Endothelial cell of umbilical vein (primary cell): ENCODE data around the gene INTS1. TPM values are rescaled to one million over a fixed set of nuclear protein-coding genes. Genes with fewer than 3 reads are reported as not detected.

Source experiments
- BruUV-seq: library from RNA; stranded (reverse); fragments of 400-500 nt; replicated peaks from 2 replicates; lab custom pipeline; 2021; lab: Mats Ljungman, UMichigan
- CTCF ChIA-PET: fragments of 300-600, 350-600 bp; sonication (Branson Sonifier 250); formaldehyde crosslinking; loops from one replicate; lab custom pipeline; 2021; ENCODE audit warnings: antibody characterized with exemption, inconsistent platforms; lab: Charles Lee
- POLR2A ChIA-PET: fragments of 300-600, 350-600 bp; sonication (Branson Sonifier 250); formaldehyde crosslinking; loops from one replicate; lab custom pipeline; 2021; ENCODE audit warnings: antibody characterized with exemption, inconsistent platforms; lab: Charles Lee
- DNase-seq: peaks from one replicate; pipeline ENCODE4 v3.0.0-alpha.2; 2011; ENCODE audit warnings: low read depth, low spot score
- FAIRE-seq: peaks from 2 replicates; lab custom pipeline; 2011; peaks lifted over from hg19 to GRCh38; lab: Jason Lieb, UNC
- H2AFZ ChIP-seq: 2 replicates; pipeline ENCODE4 v1.6.0; 2012; ENCODE audit warnings: low read depth, low read length, control low read depth, inconsistent platforms
- H3K27ac ChIP-seq: 2 replicates; pipeline ENCODE4 v1.5.1; 2011; ENCODE audit warnings: low read depth, mild to moderate bottlenecking, control low read depth, low read length, moderate library complexity; ENCODE audit not compliant: insufficient read depth
- H3K27me3 ChIP-seq, 2 experiments: 2 replicates each; pipeline versions ENCODE4 v1.6.0 to v1.6.1; 2011; ENCODE audit warnings: low read length in 2 of 2, mixed read lengths in 1 of 2; ENCODE audit not compliant: control insufficient read depth in 2 of 2, insufficient read depth in 2 of 2
- H3K36me3 ChIP-seq, 2 experiments: 2 replicates in 1 of 2; 3 replicates in 1 of 2; pipeline ENCODE4 v1.5.1; 2011; ENCODE audit warnings: low read length in 2 of 2, mild to moderate bottlenecking in 1 of 2, moderate library complexity in 1 of 2; ENCODE audit not compliant: control insufficient read depth in 2 of 2, insufficient read depth in 2 of 2; ENCODE audit errors: extremely low read depth in 1 of 2
- H3K4me1 ChIP-seq: 3 replicates; pipeline ENCODE4 v1.5.1; 2011; ENCODE audit warnings: mild to moderate bottlenecking, low read length; ENCODE audit not compliant: control insufficient read depth, insufficient read depth; ENCODE audit errors: extremely low read depth
- H3K4me2 ChIP-seq: 2 replicates; pipeline ENCODE4 v1.6.1; 2011; ENCODE audit warnings: low read length, control low read depth, mixed read lengths; ENCODE audit not compliant: insufficient read depth
- H3K4me3 ChIP-seq, 3 experiments: fragments of 200-600 bp in 1 of 3; sonication (generic), shearing (Covaris generic) in 1 of 3; replicated peaks in 1 of 3; 2 replicates each; pipeline ENCODE4 v1.5.1; 2011 to 2016; ENCODE audit warnings: control low read depth in 3 of 3, low read length in 3 of 3, mild to moderate bottlenecking in 2 of 3, inconsistent platforms in 1 of 3, low read depth in 1 of 3, moderate library complexity in 1 of 3; ENCODE audit not compliant: insufficient read depth in 1 of 3
- H3K79me2 ChIP-seq: 2 replicates; pipeline ENCODE4 v1.6.0; 2012; ENCODE audit warnings: low read length, inconsistent platforms; ENCODE audit not compliant: control insufficient read depth, insufficient read depth
- H3K9ac ChIP-seq: replicated peaks from 2 replicates; pipeline ENCODE3; 2011; ENCODE audit warnings: low read length, control low read depth; ENCODE audit not compliant: insufficient read depth; ENCODE audit errors: extremely low read depth
- H3K9me1 ChIP-seq: replicated peaks from 3 replicates; pipeline ENCODE4 v1.6.0; 2011; ENCODE audit warnings: mild to moderate bottlenecking, low read length; ENCODE audit not compliant: control insufficient read depth, insufficient read depth; ENCODE audit errors: extremely low read depth
- H3K9me3 ChIP-seq: replicated peaks from 2 replicates; pipeline ENCODE4 v1.5.1; 2012; ENCODE audit warnings: low read length, inconsistent platforms; ENCODE audit not compliant: control insufficient read depth, insufficient read depth
- H4K20me1 ChIP-seq: replicated peaks from 2 replicates; pipeline ENCODE3; 2011; ENCODE audit warnings: mild to moderate bottlenecking, low read length; ENCODE audit not compliant: control insufficient read depth, insufficient read depth; ENCODE audit errors: extremely low read depth
- CTCF ChIP-seq, 2 donors: IDR thresholded peaks; 1 replicate in 1 of 2; 2 replicates in 1 of 2; pipeline ENCODE4 v1.5.1; 2011; ENCODE audit warnings: low read length in 2 of 2, mild to moderate bottlenecking in 2 of 2, moderate library complexity in 2 of 2, control low read depth in 1 of 2, inconsistent platforms in 1 of 2, low read depth in 1 of 2; ENCODE audit not compliant: insufficient read depth in 1 of 2; ENCODE audit errors: extremely low read depth in 1 of 2
- EZH2 ChIP-seq: IDR thresholded peaks from 2 replicates; pipeline ENCODE4 v1.6.1; 2012; ENCODE audit warnings: borderline replicate concordance, low read depth, mild to moderate bottlenecking, moderate library complexity, low read length, inconsistent platforms; ENCODE audit not compliant: severe bottlenecking
- FOS ChIP-seq: IDR thresholded peaks from 2 replicates; pipeline ENCODE4 v1.6.1; 2011; ENCODE audit warnings: mild to moderate bottlenecking, low read length, moderate library complexity, borderline replicate concordance; ENCODE audit not compliant: insufficient read depth
- GATA2 ChIP-seq: IDR thresholded peaks from 2 replicates; pipeline ENCODE4 v1.7.0; 2011; ENCODE audit warnings: low read depth, mild to moderate bottlenecking, moderate library complexity, mixed read lengths, low read length; ENCODE audit not compliant: insufficient read length, insufficient read depth
- JUN ChIP-seq: IDR thresholded peaks from 2 replicates; pipeline ENCODE4 v1.6.1; 2011; ENCODE audit warnings: borderline replicate concordance, low read depth; ENCODE audit not compliant: insufficient read length, insufficient read depth
- MAX ChIP-seq: IDR thresholded peaks from 2 replicates; pipeline ENCODE4 v1.6.1; 2011; ENCODE audit not compliant: insufficient read depth, insufficient read length
- MYC ChIP-seq: IDR thresholded peaks from one replicate; pipeline ENCODE4 v1.6.1; 2011; ENCODE audit warnings: mild to moderate bottlenecking, low read depth, low read length
- POLR2A ChIP-seq: IDR thresholded peaks from 2 replicates; pipeline ENCODE4 v1.6.1; 2012; ENCODE audit warnings: low read depth, mild to moderate bottlenecking, control low read depth, low read length
- POLR2AphosphoS5 ChIP-seq: IDR thresholded peaks from 2 replicates; pipeline ENCODE4 v1.6.1; 2012; ENCODE audit warnings: low read depth, mild to moderate bottlenecking, control low read depth, low read length, moderate library complexity; ENCODE audit not compliant: insufficient read depth
- dilution Hi-C: fragments of 300-500 bp; cut with MboI; formaldehyde crosslinking; loops from one replicate; pipeline ENCODE4 v1.15.0; 2019; ENCODE audit warnings: low sequenced_read_pairs; ENCODE audit not compliant: extremely low pct_ligation_motif_present
- intact Hi-C: fragments of 100-400 bp; cut with micrococcal nuclease; formaldehyde crosslinking; loops from one replicate; pipeline ENCODE4 v1.10.0; 2022
- polyA plus RNA-seq, 4 experiments: library from polyadenylated mRNA; depleted of rRNA in 3 of 4; stranded (reverse) in 3 of 4; unstranded in 1 of 4; fragments of >200 nt; gene quantifications; 2 replicates each; pipeline versions ENCODE4 v1.2.1 to v1.2.3, GENCODE V29; 2011 to 2012; ENCODE audit warnings: missing spikeins in 1 of 4
- total RNA-seq: library from RNA; stranded (reverse); gene quantifications from 2 replicates; pipeline ENCODE4 v1.2.3, GENCODE V29; 2021

INTS1 gene
- total and polyA plus RNA-seq, 2 donors (not counting 3 experiments of a cell fraction or from before 2014, with no cell fraction given), result 57.8 to 116 TPM

- no peak overlapping the region for H3K4me2 ChIP-seq
- no peak for FAIRE-seq
- H3K4me1 ChIP-seq, result no peaks in the 10 kb centered on the region
- H3K4me3 ChIP-seq, result no peak overlapping the region
- H3K9me1 ChIP-seq, result no peaks in the 10 kb centered on the region
- H3K36me3 ChIP-seq, result peaks cover 2 to 11% of the 10 kb centered on the region in 2 experiments
- no peaks in the 10 kb centered on the region for H3K79me2 ChIP-seq
- no peaks in the 10 kb centered on the region for H4K20me1 ChIP-seq
- no peaks in the 10 kb centered on the region for H3K27me3 ChIP-seq
- H3K27ac ChIP-seq, result no peak overlapping the region
- no TSS peak for BruUV-seq
- H2AFZ ChIP-seq, result no peak overlapping the region
- no peak for DNase-seq
- dilution Hi-C loops, result no loop called here
- H3K9me3 ChIP-seq, result no peaks in the 10 kb centered on the region
- TF ChIP-seq MAX (no peak), CTCF (IDR thresholded peaks at IDR 0.05; ENCODE audit: extremely low read depth in 1 of 2, insufficient read depth in 1 of 2, low read depth in 1 of 2, low read length in 2 of 2) (no peak), JUN (no peak), FOS (no peak), GATA2 (no peak), MYC (no peak), EZH2 (no peak), POLR2A (no peak), POLR2AphosphoS5 (no peak)
- intact Hi-C loops, result no loop called here
- no peak overlapping the region for H3K9ac ChIP-seq
- POLR2A ChIA-PET, result interaction anchor here (1.1 kb wide), 1 partner anchor 12 kb away, joined by 3 read pairs; no protein-coding TSS in a partner anchor
- CTCF ChIA-PET, result no interaction called here
Observed at GRCh38 chr7:1546274-1546908, 42.2 kb upstream of the INTS1 start.
